ENCODE measurements around the gene DHX57.

GRCh38 chr2:38771632-38772031 is 104.1 kb downstream of the DHX57 start:
- TF ChIP-seq CTCF (IDR thresholded peaks at IDR 0.05) (no peak), ZFX (IDR thresholded peaks at IDR 0.05; ENCODE audit: borderline replicate concordance) (no peak)
